Measurements from ENCODE around the gene ADAMTS16.

ADAMTS16 gene

GRCh38 chr5:5188376-5189050, 48.4 kb downstream of the ADAMTS16 start:
- no peak for DNase-seq (ENCODE audit: low read depth in 2 of 2)

- DNase-seq (ENCODE audit: low read depth in 2 of 2) = no peak
Observed at GRCh38 chr5:5189051-5189430, 48.9 kb downstream of the ADAMTS16 start.

- no peak for DNase-seq (ENCODE audit: low read depth in 2 of 2)
Observed at GRCh38 chr5:5191906-5192305, 51.8 kb downstream of the ADAMTS16 start.

- DNase-seq (ENCODE audit: low read depth in 2 of 2) = no peak
Observed at GRCh38 chr5:5192681-5193080, 52.6 kb downstream of the ADAMTS16 start.

GRCh38 chr5:5195128-5195918, 55.2 kb downstream of the ADAMTS16 start:
- DNase-seq (ENCODE audit: low read depth in 2 of 2) = no peak

- DNase-seq (ENCODE audit: low read depth in 2 of 2) = no peak
Observed at GRCh38 chr5:5198135-5198534, 58.0 kb downstream of the ADAMTS16 start.

GRCh38 chr5:5198815-5199214, 58.7 kb downstream of the ADAMTS16 start:
- DNase-seq (ENCODE audit: low read depth in 2 of 2) = no peak

GRCh38 chr5:5199495-5199894, 59.4 kb downstream of the ADAMTS16 start:
- DNase-seq (ENCODE audit: low read depth in 2 of 2) = no peak

- no peak for DNase-seq (ENCODE audit: low read depth in 2 of 2)
Observed at GRCh38 chr5:5200133-5200532, 60.0 kb downstream of the ADAMTS16 start.

GRCh38 chr5:5202321-5202720, 62.2 kb downstream of the ADAMTS16 start:
- DNase-seq (ENCODE audit: low read depth in 2 of 2) = no peak

- no peak for DNase-seq (ENCODE audit: low read depth in 2 of 2)
Observed at GRCh38 chr5:5203451-5203850, 63.3 kb downstream of the ADAMTS16 start.

GRCh38 chr5:5207828-5208227, 67.7 kb downstream of the ADAMTS16 start:
- no peak for DNase-seq (ENCODE audit: low read depth in 2 of 2)

GRCh38 chr5:5209089-5209488, 69.0 kb downstream of the ADAMTS16 start:
- DNase-seq (ENCODE audit: low read depth in 2 of 2) = no peak

GRCh38 chr5:5209510-5210286, 69.6 kb downstream of the ADAMTS16 start:
- DNase-seq (ENCODE audit: low read depth in 2 of 2) = no peak

GRCh38 chr5:5217371-5217770, 77.2 kb downstream of the ADAMTS16 start:
- DNase-seq (ENCODE audit: low read depth in 2 of 2) = no peak

- DNase-seq (ENCODE audit: low read depth in 2 of 2) = no peak
Observed at GRCh38 chr5:5218396-5218795, 78.3 kb downstream of the ADAMTS16 start.

- DNase-seq (ENCODE audit: low read depth in 2 of 2) = no peak
Observed at GRCh38 chr5:5219541-5219940, 79.4 kb downstream of the ADAMTS16 start.

- no peak for DNase-seq (ENCODE audit: low read depth in 2 of 2)
Observed at GRCh38 chr5:5220901-5221631, 80.9 kb downstream of the ADAMTS16 start.

- no peak for DNase-seq (ENCODE audit: low read depth in 2 of 2)
Observed at GRCh38 chr5:5221724-5222123, 81.6 kb downstream of the ADAMTS16 start.

- no peak for DNase-seq (ENCODE audit: low read depth in 2 of 2)
Observed at GRCh38 chr5:5231576-5231975, 91.4 kb downstream of the ADAMTS16 start.

- no peak for DNase-seq (ENCODE audit: low read depth in 2 of 2)
Observed at GRCh38 chr5:5234912-5235311, 94.8 kb downstream of the ADAMTS16 start.

- no peak for DNase-seq (ENCODE audit: low read depth in 2 of 2)
Observed at GRCh38 chr5:5235685-5236084, 95.6 kb downstream of the ADAMTS16 start.
